Eye (tissue), 1 donor: Measurements from ENCODE around the gene NMT2.
A peak's percentile ranks its signal among the peaks of the same experiment; 100 is the strongest.

Experiments
- DNase-seq: peaks from one replicate; pipeline ENCODE4 v3.0.0-alpha.2; 2015

NMT2 gene

GRCh38 chr10:15140698-15141097, 27.8 kb downstream of the NMT2 start:
- DNase-seq, result peak; percentile 27

DNA sequence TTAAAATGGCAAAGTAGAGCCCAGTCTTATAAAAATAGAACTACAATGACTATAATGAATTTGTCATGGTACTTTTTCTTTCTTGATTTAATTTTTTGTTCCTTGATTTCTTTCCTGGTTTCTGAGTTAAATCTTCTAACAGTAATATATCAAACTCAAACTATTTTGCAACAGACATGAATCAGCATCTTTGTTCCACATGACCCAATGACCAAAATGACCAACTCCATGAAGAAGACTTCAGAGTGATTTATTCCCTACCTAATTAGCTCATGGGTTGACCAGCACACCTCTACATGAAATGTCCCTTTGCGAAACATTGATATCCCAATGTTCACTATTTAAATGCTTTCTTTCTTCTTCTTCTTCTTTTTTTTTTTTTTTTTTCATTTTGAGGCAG, 30.9 kb downstream of the NMT2 start:
- DNase-seq, result no peak

- DNase-seq, result no peak
Measured at GRCh38 chr10:15137036-15137359, 31.5 kb downstream of the NMT2 start.

DNA sequence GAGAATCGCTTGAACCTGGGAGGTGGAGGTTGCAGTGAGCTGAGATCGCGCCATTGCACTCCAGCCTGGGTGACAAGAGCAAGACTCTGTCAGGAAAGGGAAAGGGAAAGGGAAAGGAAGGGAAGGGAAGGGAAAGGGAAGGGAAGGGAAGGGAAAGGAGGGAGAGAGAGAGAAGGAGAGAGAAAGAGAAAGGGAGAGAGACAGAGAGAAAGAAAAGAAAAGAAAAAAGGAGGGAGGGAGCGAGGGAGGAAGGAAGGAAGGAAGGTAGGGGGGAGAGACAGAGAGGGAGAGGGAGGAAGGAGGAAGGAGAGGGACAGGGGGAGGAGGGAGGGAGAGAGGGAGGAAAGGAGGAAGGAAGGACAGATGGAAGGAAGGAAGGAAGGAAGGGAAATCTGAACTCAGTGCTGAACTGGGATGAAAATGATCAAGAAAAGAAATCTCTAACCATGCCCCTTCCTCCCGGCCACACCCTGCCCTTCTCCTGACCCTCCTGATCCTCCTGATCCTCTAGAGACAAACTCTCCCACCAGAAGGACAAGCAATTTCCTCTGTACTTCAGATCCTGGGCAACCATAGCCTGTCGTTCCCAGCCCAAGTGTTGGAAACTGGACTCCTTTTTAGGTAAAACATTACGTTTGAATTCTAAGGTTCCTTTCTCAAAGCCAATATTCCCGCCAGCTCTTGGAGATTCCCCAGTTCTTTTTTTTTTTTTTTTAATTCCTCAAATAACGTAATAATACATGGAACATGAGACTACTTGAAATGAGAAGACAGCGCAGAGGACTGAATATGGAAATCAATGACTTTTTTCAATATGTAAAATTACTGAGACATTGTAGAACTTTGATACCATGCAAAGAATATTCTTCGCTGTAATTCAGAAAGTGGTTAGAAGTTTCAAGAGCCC, 32.1 kb downstream of the NMT2 start:
- DNase-seq, result no peak

DNA sequence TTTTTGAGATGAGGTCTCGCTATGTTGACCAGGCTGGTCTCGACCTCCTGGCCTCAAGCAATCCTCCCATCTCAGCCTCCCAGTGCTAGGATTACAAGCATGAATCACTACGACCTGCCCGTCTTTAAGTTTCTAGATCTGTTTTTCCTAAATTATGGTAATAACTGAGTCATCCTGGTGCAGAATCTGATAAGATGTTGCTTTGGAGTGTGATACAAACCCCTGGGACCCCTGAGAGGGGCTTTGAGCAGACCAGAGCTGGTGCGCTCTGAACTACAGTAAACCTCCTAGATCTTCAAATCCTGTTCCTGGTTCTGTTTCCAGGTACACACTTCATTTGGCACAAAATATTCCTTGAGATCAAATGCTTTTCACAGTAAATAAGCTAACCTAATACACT, 37.2 kb downstream of the NMT2 start:
- DNase-seq, result no peak

DNA sequence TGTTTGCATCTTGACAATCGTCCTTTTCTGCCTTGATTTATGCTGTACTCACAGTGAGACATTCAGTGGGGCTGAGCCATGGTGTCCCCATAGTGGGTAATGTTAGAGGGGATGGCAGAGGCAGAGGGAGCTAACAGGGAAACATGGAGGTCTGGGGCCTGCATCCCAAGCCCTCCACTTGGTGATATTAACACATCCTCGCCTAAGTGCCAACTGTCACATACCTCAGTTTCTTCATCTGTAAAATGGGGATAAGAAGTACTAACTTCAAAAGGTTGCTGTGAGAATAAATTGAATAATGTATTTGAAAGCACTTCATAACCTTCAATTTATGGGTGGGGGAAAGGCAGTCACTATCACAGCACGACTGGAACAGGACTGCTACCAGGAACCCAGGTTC, 43.6 kb downstream of the NMT2 start:
- no peak for DNase-seq

GRCh38 chr10:15124190-15124589, 44.3 kb downstream of the NMT2 start:
- no peak for DNase-seq

- DNase-seq, result no peak
Measured at GRCh38 chr10:15123749-15124184, 44.7 kb downstream of the NMT2 start.

GRCh38 chr10:15122477-15123030, 45.9 kb downstream of the NMT2 start:
- DNase-seq, result no peak

DNA sequence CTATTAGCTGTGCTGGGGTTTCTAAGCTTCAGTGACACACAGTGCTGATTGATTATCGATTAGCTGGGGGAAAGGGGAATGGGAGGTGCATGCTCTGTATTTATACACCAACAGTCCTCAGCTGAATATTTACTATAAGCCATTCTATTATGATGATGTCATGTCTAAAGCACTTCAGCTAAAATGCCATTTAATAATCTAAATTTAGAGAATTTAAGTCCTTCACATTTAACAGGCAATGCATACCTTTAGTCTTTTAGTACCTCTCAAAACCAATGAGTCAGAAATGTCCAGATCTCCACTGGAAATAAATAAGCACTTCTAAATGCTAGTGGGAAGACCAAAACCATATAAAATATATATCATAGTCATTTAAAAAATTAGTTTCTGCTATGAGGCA, 46.8 kb downstream of the NMT2 start:
- no peak for DNase-seq

- no peak for DNase-seq
Measured at GRCh38 chr10:15120523-15120922, 48.0 kb downstream of the NMT2 start.

- DNase-seq, result no peak
Measured at GRCh38 chr10:15118615-15119014, 49.9 kb downstream of the NMT2 start.

GRCh38 chr10:15116225-15116624, 52.3 kb downstream of the NMT2 start:
- DNase-seq, result no peak

GRCh38 chr10:15113766-15114165, 54.7 kb downstream of the NMT2 start:
- no peak for DNase-seq

- no peak for DNase-seq
Measured at GRCh38 chr10:15112657-15113056, 55.8 kb downstream of the NMT2 start.

DNA sequence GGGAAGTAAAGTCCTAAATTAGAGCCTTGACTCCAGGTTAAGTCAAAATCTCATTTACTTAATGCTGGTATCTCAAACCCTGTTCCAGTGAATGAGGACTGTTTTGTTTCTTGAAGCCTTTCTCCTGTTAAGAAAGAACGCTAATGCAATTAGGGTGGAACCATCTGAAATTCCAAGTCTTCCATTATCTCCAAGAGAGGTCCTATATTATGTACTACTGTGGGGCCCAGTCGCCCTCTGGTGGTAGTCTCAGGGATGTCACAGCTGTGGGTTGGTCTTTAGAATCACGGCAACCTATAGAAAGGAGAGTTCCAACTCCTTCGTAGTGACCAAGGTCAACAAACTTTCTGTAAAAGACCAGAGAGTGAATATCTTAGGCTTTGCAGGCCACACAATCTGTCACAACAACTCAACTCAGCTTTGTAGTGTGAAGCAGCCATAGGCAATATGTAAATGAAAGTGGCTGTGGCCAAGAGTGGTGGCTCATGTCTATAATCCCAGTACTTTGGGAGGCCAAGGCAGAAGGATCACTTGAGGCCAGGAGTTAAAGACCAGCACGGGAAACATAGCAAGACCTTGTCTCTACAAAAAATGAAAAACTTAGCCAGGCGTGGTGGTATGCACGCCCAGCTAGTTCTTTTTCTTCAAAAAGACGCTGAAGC, 62.0 kb downstream of the NMT2 start:
- DNase-seq, result peak; percentile 88

GRCh38 chr10:15103513-15103912, 65.0 kb downstream of the NMT2 start:
- no peak for DNase-seq

DNA sequence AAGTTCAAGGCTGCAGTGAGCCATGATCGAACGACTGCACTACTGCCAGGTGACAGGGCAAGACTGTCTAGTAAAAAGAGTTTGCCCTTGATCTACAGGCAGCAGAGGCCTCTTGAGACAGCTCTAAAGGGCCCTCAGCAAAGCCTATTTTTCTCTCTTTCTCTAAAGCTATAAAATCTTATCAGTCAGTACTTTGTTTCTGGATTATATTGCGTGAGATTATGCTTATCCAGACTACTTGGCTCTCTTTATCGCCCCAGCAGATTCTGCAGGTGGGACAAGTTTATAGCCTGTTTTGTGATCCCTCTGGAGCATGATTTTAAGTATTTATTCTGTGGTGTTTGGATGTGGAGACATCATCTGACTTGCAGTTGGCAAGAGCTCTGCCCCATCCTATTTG, 68.6 kb downstream of the NMT2 start:
- DNase-seq, result no peak

- peak; percentile 99 for DNase-seq
Measured at GRCh38 chr10:15097011-15097812, 71.3 kb downstream of the NMT2 start, which contains the start of gene RPP38. TSS of gene RPP38 (plus strand) at chr10:15097355. CDS start at chr10:15103315, 5,960 bp downstream.

- no peak for DNase-seq
Measured at GRCh38 chr10:15096661-15097010, 71.9 kb downstream of the NMT2 start.

- DNase-seq, result no peak
Measured at GRCh38 chr10:15092855-15093408, 75.6 kb downstream of the NMT2 start.

GRCh38 chr10:15091418-15091817, 77.1 kb downstream of the NMT2 start:
- no peak for DNase-seq
